OCI-LY1 (cell line): ENCODE results near the gene ZNF710.

ENCODE experiments used
- EZH2 ChIP-seq: fragments of 200-600 bp; sonication (generic), shearing (Covaris generic); IDR thresholded peaks from 2 replicates; pipeline ENCODE4 v1.8.0; 2017; ENCODE audit warnings: borderline replicate concordance, mixed run types, mild to moderate bottlenecking, antibody characterized with exemption, low read length, moderate library complexity, mixed read lengths
- TF ChIP-seq, protein P1 (sequence below): fragments of 200-600 bp; sonication (generic), shearing (Covaris generic); IDR thresholded peaks from 2 replicates; pipeline ENCODE4 v1.5.1; 2017; ENCODE audit warnings: mild to moderate bottlenecking, antibody characterized with exemption, low read length, moderate library complexity, mixed read lengths

DNA sequence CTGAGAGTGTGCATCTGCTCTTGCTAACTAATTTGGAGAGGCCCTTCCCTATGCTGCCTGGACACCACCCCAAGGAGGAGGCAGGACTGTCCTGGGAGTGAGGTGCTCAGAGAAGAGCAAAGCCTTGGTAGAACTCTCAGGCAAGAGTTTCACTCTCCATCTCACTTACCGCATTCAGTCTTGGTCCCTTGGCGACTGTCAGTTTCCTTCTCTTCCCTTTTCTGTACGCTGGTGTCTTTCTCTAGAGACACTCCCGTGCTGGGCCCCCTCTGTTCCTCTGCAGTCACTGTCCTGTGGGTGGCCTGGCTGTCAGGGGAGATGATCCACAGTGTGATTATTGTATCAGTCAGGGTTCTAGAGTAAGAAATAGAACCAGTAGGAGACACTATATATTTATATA lies 57.2 kb downstream of the ZNF710 start:
- TF ChIP-seq, protein P1, sequence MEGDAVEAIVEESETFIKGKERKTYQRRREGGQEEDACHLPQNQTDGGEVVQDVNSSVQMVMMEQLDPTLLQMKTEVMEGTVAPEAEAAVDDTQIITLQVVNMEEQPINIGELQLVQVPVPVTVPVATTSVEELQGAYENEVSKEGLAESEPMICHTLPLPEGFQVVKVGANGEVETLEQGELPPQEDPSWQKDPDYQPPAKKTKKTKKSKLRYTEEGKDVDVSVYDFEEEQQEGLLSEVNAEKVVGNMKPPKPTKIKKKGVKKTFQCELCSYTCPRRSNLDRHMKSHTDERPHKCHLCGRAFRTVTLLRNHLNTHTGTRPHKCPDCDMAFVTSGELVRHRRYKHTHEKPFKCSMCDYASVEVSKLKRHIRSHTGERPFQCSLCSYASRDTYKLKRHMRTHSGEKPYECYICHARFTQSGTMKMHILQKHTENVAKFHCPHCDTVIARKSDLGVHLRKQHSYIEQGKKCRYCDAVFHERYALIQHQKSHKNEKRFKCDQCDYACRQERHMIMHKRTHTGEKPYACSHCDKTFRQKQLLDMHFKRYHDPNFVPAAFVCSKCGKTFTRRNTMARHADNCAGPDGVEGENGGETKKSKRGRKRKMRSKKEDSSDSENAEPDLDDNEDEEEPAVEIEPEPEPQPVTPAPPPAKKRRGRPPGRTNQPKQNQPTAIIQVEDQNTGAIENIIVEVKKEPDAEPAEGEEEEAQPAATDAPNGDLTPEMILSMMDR, result no peak
- TF ChIP-seq EZH2, result no peak
